HG03175 (cell line): ENCODE results near the gene GJC2.

ENCODE experiments used
- ATAC-seq: cut with Tn5 transposase; IDR thresholded peaks from one replicate; pipeline ENCODE4 v1.9.1; 2021; ENCODE audit warnings: mild to moderate bottlenecking, moderate library complexity; ENCODE audit not compliant: unreplicated experiment

Gene GJC2

GRCh38 chr1:228144193-228144992, 5.3 kb upstream of the GJC2 start:
- no peak for ATAC-seq

- ATAC-seq: no peak
Measured at GRCh38 chr1:228144993-228145343, 4.8 kb upstream of the GJC2 start.

- ATAC-seq: no peak
Measured at GRCh38 chr1:228145463-228146416, 4.0 kb upstream of the GJC2 start.

- ATAC-seq: no peak
Measured at GRCh38 chr1:228146417-228147150, 3.1 kb upstream of the GJC2 start.

- no peak for ATAC-seq
Measured at GRCh38 chr1:228147151-228147693, 2.5 kb upstream of the GJC2 start.

- no peak for ATAC-seq
Measured at GRCh38 chr1:228147768-228148167, 2.0 kb upstream of the GJC2 start.

- ATAC-seq: no peak
Measured at GRCh38 chr1:228148196-228148861, 1.4 kb upstream of the GJC2 start.

GRCh38 chr1:228148935-228149405, 760 bp upstream of the GJC2 start:
- ATAC-seq: no peak

GRCh38 chr1:228150120-228150460, 360 bp downstream of the GJC2 start:
- no peak for ATAC-seq

- ATAC-seq: no peak
Measured at GRCh38 chr1:228150461-228151179, 890 bp downstream of the GJC2 start.

GRCh38 chr1:228151180-228151925, 1.6 kb downstream of the GJC2 start:
- ATAC-seq: no peak

- ATAC-seq: no peak
Measured at GRCh38 chr1:228152097-228152917, 2.6 kb downstream of the GJC2 start.

- ATAC-seq: no peak
Measured at GRCh38 chr1:228152918-228153258, 3.2 kb downstream of the GJC2 start.

- ATAC-seq: no peak
Measured at GRCh38 chr1:228154021-228154669, 4.4 kb downstream of the GJC2 start.

- no peak for ATAC-seq
Measured at GRCh38 chr1:228154670-228155571, 5.2 kb downstream of the GJC2 start.

GRCh38 chr1:228155596-228156514, 6.1 kb downstream of the GJC2 start:
- no peak for ATAC-seq
